ENCODE data around the gene SLC22A17.

- TF ChIP-seq POLR2A (IDR thresholded peaks at IDR 0.05) (no peak), EP300 (IDR thresholded peaks at IDR 0.05) (no peak)
These were observed 19.8 kb upstream of the SLC22A17 start, which contains the start of gene IL25 for GRCh38 chr14:23372509-23372908.

All from tibial nerve (tissue), 3 donors.